OCI-LY7 (cell line): Measurements from ENCODE around the gene KANSL1. TPM values are rescaled to one million over a fixed set of nuclear protein-coding genes. Genes with fewer than 3 reads are reported as not detected.
A peak's percentile ranks its signal among the peaks of the same experiment; 100 is the strongest.

ENCODE experiments used
- BruUV-seq: library from RNA; stranded (reverse); fragments of 400-500 nt; replicated peaks from 2 replicates; lab custom pipeline; 2021; lab: Mats Ljungman, UMichigan
- CTCF ChIA-PET: fragments of 300-600 bp; sonication (Branson Sonifier 250); formaldehyde crosslinking; loops from one replicate; lab custom pipeline; 2022; ENCODE audit warnings: antibody characterized with exemption; ENCODE audit not compliant: unreplicated experiment; lab: Charles Lee
- POLR2A ChIA-PET: fragments of 300-600 bp; sonication (Branson Sonifier 250); formaldehyde crosslinking; loops from one replicate; lab custom pipeline; 2022; ENCODE audit warnings: antibody characterized with exemption; lab: Charles Lee
- DNase-seq: peaks from one replicate; pipeline ENCODE4 v3.0.0-alpha.2; 2015; ENCODE audit warnings: low spot score
- H2AFZ ChIP-seq: fragments of 200-600 bp; sonication (generic), shearing (Covaris generic); 2 replicates; pipeline ENCODE4 v1.6.1; 2014; ENCODE audit warnings: mild to moderate bottlenecking, antibody characterized with exemption, low read length, moderate library complexity
- H3K27ac ChIP-seq: fragments of 200-600 bp; sonication (generic); 2 replicates; pipeline ENCODE4 v1.5.1; 2014; ENCODE audit warnings: mixed run types, low read depth, mild to moderate bottlenecking, moderate library complexity, low read length, inconsistent platforms; ENCODE audit not compliant: poor library complexity, severe bottlenecking
- H3K36me3 ChIP-seq: fragments of 200-600 bp; sonication (generic); 2 replicates; pipeline ENCODE4 v1.6.1; 2014; ENCODE audit warnings: mild to moderate bottlenecking, antibody characterized with exemption, low read length, moderate library complexity, mixed read lengths; ENCODE audit not compliant: insufficient read depth
- H3K4me1 ChIP-seq: fragments of 200-600 bp; sonication (generic); 2 replicates; pipeline ENCODE4 v1.5.1; 2014; ENCODE audit warnings: mild to moderate bottlenecking, low read length; ENCODE audit not compliant: insufficient read depth, poor library complexity, severe bottlenecking
- H3K4me2 ChIP-seq: fragments of 200-600 bp; sonication (generic); 2 replicates; pipeline ENCODE4 v1.6.1; 2014; ENCODE audit warnings: mild to moderate bottlenecking, low read length
- H3K4me3 ChIP-seq: fragments of 200-600 bp; sonication (generic); 2 replicates; pipeline ENCODE4 v1.5.1; 2014; ENCODE audit warnings: mild to moderate bottlenecking, low read depth, low read length; ENCODE audit not compliant: poor library complexity, severe bottlenecking
- H3K79me2 ChIP-seq: fragments of 200-600 bp; sonication (generic); 2 replicates; pipeline ENCODE4 v1.6.1; 2016; ENCODE audit warnings: low read depth, mild to moderate bottlenecking, low read length, moderate library complexity, mixed read lengths; ENCODE audit not compliant: insufficient read depth
- H3K9me2 ChIP-seq: fragments of 200-600 bp; sonication (generic); 2 replicates; pipeline ENCODE4 v1.6.1; 2016; ENCODE audit warnings: mild to moderate bottlenecking, low read length, mixed read lengths; ENCODE audit not compliant: insufficient read depth
- H3K9me3 ChIP-seq: fragments of 200-600 bp; sonication (generic); 2 replicates; pipeline ENCODE4 v1.6.1; 2014; ENCODE audit warnings: mild to moderate bottlenecking, mixed run types, low read length, mixed read lengths
- H4K20me1 ChIP-seq: fragments of 200-600 bp; sonication (generic); 2 replicates; pipeline ENCODE4 v1.6.1; 2014; ENCODE audit warnings: mild to moderate bottlenecking, antibody characterized with exemption, low read length, moderate library complexity, mixed read lengths; ENCODE audit not compliant: insufficient read depth
- CTCF ChIP-seq: fragments of 200-600 bp; sonication (generic); conservative IDR thresholded peaks from 2 replicates; pipeline ENCODE4 v1.5.1; 2014; ENCODE audit warnings: mild to moderate bottlenecking, antibody characterized with exemption, low read length, moderate library complexity, mixed read lengths
- EZH2phosphoT487 ChIP-seq: fragments of 200-600 bp; sonication (generic); IDR thresholded peaks from 2 replicates; pipeline ENCODE4 v1.6.1; 2018; ENCODE audit warnings: low read depth, borderline replicate concordance, mild to moderate bottlenecking, mixed run types, antibody characterized with exemption, low read length, moderate library complexity, mixed read lengths
- intact Hi-C: fragments of 100-400 bp; cut with micrococcal nuclease; formaldehyde crosslinking; loops from one replicate; pipeline ENCODE4 v1.10.0; 2022; ENCODE audit not compliant: unreplicated experiment
- total RNA-seq, 2 experiments: library from RNA; depleted of rRNA in 1 of 2; stranded (reverse); fragments of >200 nt in 1 of 2; shearing (Covaris generic) in 1 of 2; gene quantifications; 2 replicates each; pipeline ENCODE4 v1.2.3, GENCODE V29; 2014 to 2022

The KANSL1 gene
- total RNA-seq, 2 experiments from 2014 or later, result 96.9 to 129 TPM

GRCh38 chr17:46136820-46137219 is 56.4 kb downstream of the KANSL1 start:
- TSS peak; percentile 12 for BruUV-seq
- peak overlapping the region; percentile 29 for H3K4me2 ChIP-seq
- CTCF ChIA-PET, result interaction anchor here (1.0 kb wide), 1 partner anchor 56 kb away, joined by 5 read pairs; the partner anchor contains the start of gene KANSL1
- H3K4me1 ChIP-seq, result peaks cover 68% of the 10 kb centered on the region
- DNase-seq, result no peak
- TF ChIP-seq EZH2phosphoT487, result no peak
- TF ChIP-seq CTCF, result no peak
- H3K79me2 ChIP-seq, result peaks cover 100% of the 10 kb centered on the region
- no peaks in the 10 kb centered on the region for H3K9me3 ChIP-seq
- POLR2A ChIA-PET, result no interaction called here
- H4K20me1 ChIP-seq, result peaks cover 27% of the 10 kb centered on the region; the same call in 1 of the 2 replicates
- intact Hi-C loops, result no loop called here
- peaks cover 45% of the 10 kb centered on the region for H3K36me3 ChIP-seq
- no peaks in the 10 kb centered on the region for H3K9me2 ChIP-seq
- H3K27ac ChIP-seq, result peak overlapping the region; percentile 8
- no peak overlapping the region for H3K4me3 ChIP-seq
- H2AFZ ChIP-seq, result no peak overlapping the region

DNA sequence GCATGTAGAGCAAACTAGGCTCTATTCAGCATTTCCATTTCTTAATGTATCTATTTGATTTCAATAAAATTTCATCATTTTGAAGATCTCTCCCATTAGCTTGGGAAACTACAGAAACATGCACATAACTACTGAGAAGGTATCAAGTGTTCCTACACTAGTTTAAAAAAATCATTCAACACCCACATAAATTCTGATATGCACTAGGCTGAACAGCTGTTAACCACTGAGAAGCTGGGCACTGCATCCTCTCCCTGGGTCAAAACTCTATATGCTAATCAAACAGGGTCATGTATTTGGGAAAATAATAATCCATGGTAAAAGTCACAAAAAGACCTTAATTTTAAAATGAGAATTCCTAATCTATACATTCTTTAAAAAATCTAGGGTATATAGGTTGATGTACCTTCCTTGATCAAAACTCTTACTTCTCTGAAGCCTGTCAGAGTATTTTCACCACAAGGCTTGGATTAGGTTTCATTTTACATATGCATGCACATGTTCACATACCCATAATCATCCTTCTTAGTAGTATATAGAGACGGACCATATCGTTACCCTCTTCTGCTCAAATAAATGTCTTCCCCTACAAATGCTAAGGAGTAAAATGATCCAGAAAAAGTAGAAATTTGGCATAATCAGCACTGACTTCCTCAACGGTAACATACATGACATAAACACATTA is 57.2 kb downstream of the KANSL1 start:
- peak overlapping the region; percentile 29 for H3K4me2 ChIP-seq
- intact Hi-C loops, result no loop called here
- H2AFZ ChIP-seq, result no peak overlapping the region
- peaks cover 45% of the 10 kb centered on the region for H3K36me3 ChIP-seq
- no peak for TF ChIP-seq CTCF
- no peak for TF ChIP-seq EZH2phosphoT487
- no peaks in the 10 kb centered on the region for H3K9me2 ChIP-seq
- no peak overlapping the region for H3K4me3 ChIP-seq
- peaks cover 100% of the 10 kb centered on the region for H3K79me2 ChIP-seq
- ChIA-PET POLR2A (no interaction called here), CTCF (interaction anchor here (1.0 kb wide), 1 partner anchor 57 kb away, joined by 5 read pairs; the partner anchor contains the start of gene KANSL1)
- H4K20me1 ChIP-seq, result peaks cover 31% of the 10 kb centered on the region; the same call in 1 of the 2 replicates
- H3K4me1 ChIP-seq, result peaks cover 66% of the 10 kb centered on the region
- peak overlapping the region; percentile 39 for H3K27ac ChIP-seq
- DNase-seq, result no peak
- no TSS peak for BruUV-seq
- no peaks in the 10 kb centered on the region for H3K9me3 ChIP-seq
